Activated T-helper 1 cell treated with anti-CD3 and anti-CD28 coated beads, Interleukin-12 subunit alpha, Interleukin-12 subunit beta, Interleukin-2, Interleukin-4 antibody, amounts not matched to agents 30 ng/mL and 10 ng/mL and 1 ng/mL, durations not matched to agents 14 hours and 24 hours and 36 hours (primary cell): ENCODE data around the gene SYNDIG1L. TPM values are rescaled to one million over a fixed set of nuclear protein-coding genes. Genes with fewer than 3 reads are reported as not detected.
A peak's percentile ranks its signal among the peaks of the same experiment; 100 is the strongest.
"Not testable (repeated sequence)": the region's sequence is repeated elsewhere in the genome, so short reads cannot be mapped to it uniquely, and the experiment has no call there.

Experiments used
- DNase-seq: peaks from one replicate; pipeline ENCODE4 v3.0.0; 2021; ENCODE audit warnings: low spot score
- H3K27ac Mint-ChIP-seq: one replicate; pipeline ENCODE4 v1.8.0; 2021; ENCODE audit warnings: mild to moderate bottlenecking, mixed read lengths
- H3K27me3 Mint-ChIP-seq: one replicate; pipeline ENCODE4 v1.8.0; 2022; ENCODE audit warnings: mild to moderate bottlenecking, moderate library complexity, mixed read lengths; ENCODE audit not compliant: insufficient read depth
- H3K36me3 Mint-ChIP-seq: one replicate; pipeline ENCODE4 v1.8.0; 2021; ENCODE audit warnings: low read depth, mixed read lengths
- H3K4me1 Mint-ChIP-seq: one replicate; pipeline ENCODE4 v1.8.0; 2021; ENCODE audit warnings: low read depth, mixed read lengths
- H3K4me3 Mint-ChIP-seq: one replicate; pipeline ENCODE4 v1.8.0; 2021; ENCODE audit warnings: mild to moderate bottlenecking, moderate library complexity, mixed read lengths
- H3K9me3 Mint-ChIP-seq: one replicate; pipeline ENCODE4 v1.8.0; 2021; ENCODE audit warnings: mixed read lengths
- intact Hi-C: fragments of 100-400 bp; cut with micrococcal nuclease; formaldehyde crosslinking; loops from one replicate; pipeline ENCODE4 v1.15.1; 2024
- total RNA-seq: library from RNA; stranded (reverse); gene quantifications from 2 replicates; pipeline ENCODE4 v1.2.3, GENCODE V29; 2022

Gene SYNDIG1L
- total RNA-seq, 1 donor from 2014 or later = not detected

GRCh38 chr14:74456684-74457564 lies 30.9 kb upstream of the SYNDIG1L start:
- DNase-seq = no peak
- Mint-ChIP-seq H3K4me3 (no peak overlapping the region), H3K36me3 (no peaks in the 10 kb centered on the region), H3K4me1 (no peaks in the 10 kb centered on the region), H3K9me3 (no peaks in the 10 kb centered on the region), H3K27me3 (peaks cover 7% of the 10 kb centered on the region), H3K27ac (no peak overlapping the region)
- intact Hi-C loops = no loop called here

- H3K9me3 Mint-ChIP-seq, H3K36me3 Mint-ChIP-seq, H3K4me1 Mint-ChIP-seq, H3K4me3 Mint-ChIP-seq, DNase-seq, intact Hi-C loops, H3K27ac Mint-ChIP-seq: not testable (repeated sequence)
- H3K27me3 Mint-ChIP-seq = peaks cover 25% of the 10 kb centered on the region
Measured at GRCh38 chr14:74454397-74454796, 28.4 kb upstream of the SYNDIG1L start.

GRCh38 chr14:74444866-74445265 lies 18.9 kb upstream of the SYNDIG1L start:
- Mint-ChIP-seq H3K27me3 (peaks cover 30% of the 10 kb centered on the region), H3K4me3 (no peak overlapping the region), H3K27ac (no peak overlapping the region), H3K9me3 (no peaks in the 10 kb centered on the region), H3K4me1 (no peaks in the 10 kb centered on the region), H3K36me3 (no peaks in the 10 kb centered on the region)
- intact Hi-C loops = no loop called here
- DNase-seq = no peak

GRCh38 chr14:74442757-74443156 lies 16.7 kb upstream of the SYNDIG1L start:
- no peaks in the 10 kb centered on the region for H3K4me1 Mint-ChIP-seq
- no peak overlapping the region for H3K27ac Mint-ChIP-seq
- H3K27me3 Mint-ChIP-seq = peaks cover 18% of the 10 kb centered on the region
- no peaks in the 10 kb centered on the region for H3K36me3 Mint-ChIP-seq
- H3K4me3 Mint-ChIP-seq = no peak overlapping the region
- DNase-seq = no peak
- intact Hi-C loops = no loop called here
- no peaks in the 10 kb centered on the region for H3K9me3 Mint-ChIP-seq

- H3K4me3 Mint-ChIP-seq = no peak overlapping the region
- intact Hi-C loops = no loop called here
- no peaks in the 10 kb centered on the region for H3K9me3 Mint-ChIP-seq
- no peaks in the 10 kb centered on the region for H3K36me3 Mint-ChIP-seq
- H3K27ac Mint-ChIP-seq = no peak overlapping the region
- DNase-seq = no peak
- H3K27me3 Mint-ChIP-seq = peaks cover 19% of the 10 kb centered on the region
- H3K4me1 Mint-ChIP-seq = no peaks in the 10 kb centered on the region
Measured at GRCh38 chr14:74441113-74441512, 15.1 kb upstream of the SYNDIG1L start.

- H3K27me3 Mint-ChIP-seq = peaks cover 16% of the 10 kb centered on the region
- no peaks in the 10 kb centered on the region for H3K4me1 Mint-ChIP-seq
- H3K27ac Mint-ChIP-seq = no peak overlapping the region
- H3K9me3 Mint-ChIP-seq = no peaks in the 10 kb centered on the region
- intact Hi-C loops = no loop called here
- DNase-seq = no peak
- no peaks in the 10 kb centered on the region for H3K36me3 Mint-ChIP-seq
- no peak overlapping the region for H3K4me3 Mint-ChIP-seq
Measured at GRCh38 chr14:74438351-74438915, 12.4 kb upstream of the SYNDIG1L start.

GRCh38 chr14:74437496-74438053 lies 11.6 kb upstream of the SYNDIG1L start:
- Mint-ChIP-seq H3K27me3 (peaks cover 16% of the 10 kb centered on the region), H3K36me3 (no peaks in the 10 kb centered on the region), H3K9me3 (no peaks in the 10 kb centered on the region)

GRCh38 chr14:74434294-74434693 lies 8.3 kb upstream of the SYNDIG1L start:
- H3K36me3 Mint-ChIP-seq = no peaks in the 10 kb centered on the region
- no peak overlapping the region for H3K27ac Mint-ChIP-seq
- no peak for DNase-seq
- intact Hi-C loops = no loop called here
- H3K9me3 Mint-ChIP-seq = no peaks in the 10 kb centered on the region
- H3K4me1 Mint-ChIP-seq = no peaks in the 10 kb centered on the region
- no peak overlapping the region for H3K4me3 Mint-ChIP-seq
- H3K27me3 Mint-ChIP-seq = peaks cover 22% of the 10 kb centered on the region

More at GRCh38 chr14:74437496-74438053, 11.6 kb upstream of the SYNDIG1L start:
- H3K4me3 Mint-ChIP-seq = no peak overlapping the region
- H3K27ac Mint-ChIP-seq = no peak overlapping the region
- DNase-seq = no peak
- H3K4me1 Mint-ChIP-seq = no peaks in the 10 kb centered on the region
- intact Hi-C loops = no loop called here

GRCh38 chr14:74429991-74430390 lies 4.0 kb upstream of the SYNDIG1L start:
- Mint-ChIP-seq H3K4me1 (peaks cover 5% of the 10 kb centered on the region), H3K36me3 (no peaks in the 10 kb centered on the region), H3K27me3 (peaks cover 26% of the 10 kb centered on the region), H3K27ac (no peak overlapping the region), H3K4me3 (no peak overlapping the region), H3K9me3 (no peaks in the 10 kb centered on the region)
- intact Hi-C loops = no loop called here
- no peak for DNase-seq

- intact Hi-C loops = no loop called here
- Mint-ChIP-seq H3K27ac (no peak overlapping the region), H3K27me3 (peaks cover 27% of the 10 kb centered on the region), H3K36me3 (no peaks in the 10 kb centered on the region), H3K9me3 (no peaks in the 10 kb centered on the region), H3K4me1 (peaks cover 5% of the 10 kb centered on the region), H3K4me3 (no peak overlapping the region)
- DNase-seq = no peak
Measured at GRCh38 chr14:74429221-74429691, 3.2 kb upstream of the SYNDIG1L start.

- Mint-ChIP-seq H3K36me3 (no peaks in the 10 kb centered on the region), H3K4me1 (peaks cover 5% of the 10 kb centered on the region), H3K9me3 (no peaks in the 10 kb centered on the region), H3K27ac (no peak overlapping the region), H3K4me3 (no peak overlapping the region), H3K27me3 (peaks cover 30% of the 10 kb centered on the region)
- DNase-seq = no peak
- intact Hi-C loops = no loop called here
Measured at GRCh38 chr14:74427651-74428050, 1.6 kb upstream of the SYNDIG1L start.

- intact Hi-C loops = no loop called here
- DNase-seq = peak; percentile 53
- no peaks in the 10 kb centered on the region for H3K9me3 Mint-ChIP-seq
- H3K27ac Mint-ChIP-seq = no peak overlapping the region
- no peaks in the 10 kb centered on the region for H3K36me3 Mint-ChIP-seq
- H3K4me3 Mint-ChIP-seq = no peak overlapping the region
- peaks cover 5% of the 10 kb centered on the region for H3K4me1 Mint-ChIP-seq
- H3K27me3 Mint-ChIP-seq = peaks cover 36% of the 10 kb centered on the region
Measured at GRCh38 chr14:74425525-74426201, 347 bp downstream of the SYNDIG1L start.

GRCh38 chr14:74424606-74425005 lies 1.4 kb downstream of the SYNDIG1L start:
- Mint-ChIP-seq H3K4me3 (no peak overlapping the region), H3K9me3 (no peaks in the 10 kb centered on the region), H3K4me1 (peaks cover 5% of the 10 kb centered on the region), H3K27ac (no peak overlapping the region), H3K27me3 (peaks cover 33% of the 10 kb centered on the region), H3K36me3 (no peaks in the 10 kb centered on the region)
- no peak for DNase-seq
- intact Hi-C loops = no loop called here
